GM10847 (cell line): ENCODE results near the gene FHOD3.

Source experiments
- POLR2A ChIP-seq: IDR thresholded peaks from 2 replicates; pipeline ENCODE4 v1.6.1; 2011; ENCODE audit not compliant: insufficient read length; ENCODE audit errors: extremely low read depth

The FHOD3 gene

GRCh38 chr18:36501100-36501499 is 203.6 kb downstream of the FHOD3 start:
- TF ChIP-seq POLR2A = no peak

DNA sequence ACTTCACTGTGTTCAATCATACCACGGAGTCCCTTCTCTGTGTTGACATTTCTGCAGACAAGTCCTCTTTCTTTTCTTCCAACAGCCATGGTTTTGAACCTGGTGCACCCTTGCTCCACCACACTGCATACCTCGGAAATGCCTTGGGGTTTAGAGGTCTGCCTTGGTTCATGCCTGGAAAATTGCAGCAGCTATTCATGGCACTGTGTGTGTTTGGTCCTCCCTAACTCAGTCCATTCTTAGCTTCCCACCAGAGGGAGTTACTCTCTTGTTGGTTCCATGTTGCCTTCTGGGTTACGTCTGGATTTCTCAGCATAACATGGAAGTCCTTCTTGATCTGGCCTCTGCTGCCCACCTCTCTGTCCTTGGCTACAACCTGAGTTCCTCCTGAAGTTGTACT is 206.0 kb downstream of the FHOD3 start:
- no peak for TF ChIP-seq POLR2A

- no peak for TF ChIP-seq POLR2A
These were observed 207.4 kb downstream of the FHOD3 start for GRCh38 chr18:36504928-36505327.

DNA sequence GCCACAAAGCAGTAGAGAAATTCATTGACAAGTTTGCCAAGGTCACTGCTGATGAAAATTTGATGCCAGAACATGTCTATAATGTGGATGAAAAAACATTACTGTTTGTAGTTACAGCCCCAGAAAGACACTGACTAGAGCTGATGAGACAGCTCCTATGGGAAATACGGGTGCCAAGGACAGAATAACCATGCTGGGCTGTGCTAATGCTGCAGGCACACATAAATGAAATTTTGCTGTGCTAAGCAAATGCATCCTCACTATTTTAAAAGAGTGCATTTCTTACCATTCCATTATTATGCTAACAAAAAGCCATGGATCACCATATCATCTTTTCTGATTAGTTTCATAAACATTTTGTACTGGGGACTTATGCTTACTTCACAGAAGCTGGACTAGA is 208.2 kb downstream of the FHOD3 start:
- TF ChIP-seq POLR2A = no peak

GRCh38 chr18:36509646-36510197 is 212.2 kb downstream of the FHOD3 start:
- no peak for TF ChIP-seq POLR2A

- no peak for TF ChIP-seq POLR2A
These were observed 214.4 kb downstream of the FHOD3 start for GRCh38 chr18:36511791-36512352.

GRCh38 chr18:36513556-36513955 is 216.0 kb downstream of the FHOD3 start:
- no peak for TF ChIP-seq POLR2A

DNA sequence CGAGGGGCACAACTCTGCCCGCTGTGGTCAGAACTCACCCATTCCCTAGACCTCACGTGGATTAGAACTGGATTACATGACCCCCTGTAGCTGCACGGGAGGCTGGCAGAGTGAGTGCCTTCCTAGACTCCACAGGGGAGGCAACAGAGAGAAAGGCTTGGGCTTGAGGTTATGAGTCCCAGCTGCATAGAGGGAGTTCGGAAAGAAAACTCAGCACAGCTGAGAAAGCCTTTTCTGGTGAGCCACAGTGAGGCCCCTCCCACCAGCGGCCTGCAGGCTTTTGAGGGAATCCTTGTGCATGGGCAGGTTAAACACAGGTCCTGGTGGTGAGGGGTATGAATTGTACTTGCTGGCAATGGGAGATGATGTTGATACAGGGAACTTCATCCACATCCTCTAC is 217.3 kb downstream of the FHOD3 start:
- TF ChIP-seq POLR2A = no peak

DNA sequence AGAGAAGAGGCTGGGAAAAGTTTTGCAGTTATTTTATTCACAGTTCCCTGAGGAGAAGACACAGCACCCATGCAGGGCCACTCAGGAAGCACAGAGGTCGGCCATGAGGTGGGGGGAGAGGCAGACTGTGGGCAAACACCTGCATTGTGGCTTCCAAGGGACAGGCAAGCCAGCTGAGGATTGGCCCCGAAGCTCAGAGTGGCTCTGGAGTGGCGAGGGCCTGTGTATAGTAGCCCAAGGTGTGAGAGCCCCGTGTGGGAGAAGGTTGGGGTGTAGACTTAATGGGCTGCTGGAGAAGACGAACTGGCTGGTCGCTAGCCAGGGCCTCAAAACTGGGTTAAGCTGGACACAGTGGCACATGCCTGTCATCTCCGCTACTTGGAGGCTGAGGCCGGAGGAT is 218.7 kb downstream of the FHOD3 start:
- TF ChIP-seq POLR2A = no peak

DNA sequence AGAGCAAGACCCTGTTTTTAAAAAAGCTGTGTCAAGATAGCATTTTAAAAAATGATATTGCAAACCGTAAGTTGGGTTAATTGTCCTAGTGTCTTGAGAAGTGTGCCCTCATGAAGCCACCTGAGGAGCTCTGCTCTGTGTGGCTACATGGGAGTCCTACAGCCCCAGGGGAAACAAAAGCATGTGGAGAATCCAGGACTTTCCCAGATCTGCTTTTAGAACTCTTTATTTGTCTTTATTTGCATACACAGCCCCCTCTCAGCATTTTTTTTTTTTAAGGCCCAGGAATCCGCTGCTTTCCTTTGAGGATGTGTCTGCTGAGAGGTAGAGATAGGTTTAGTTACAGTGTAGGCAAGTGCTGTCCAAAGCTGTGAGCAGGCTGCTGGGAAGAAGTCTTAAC is 219.2 kb downstream of the FHOD3 start:
- TF ChIP-seq POLR2A = no peak

DNA sequence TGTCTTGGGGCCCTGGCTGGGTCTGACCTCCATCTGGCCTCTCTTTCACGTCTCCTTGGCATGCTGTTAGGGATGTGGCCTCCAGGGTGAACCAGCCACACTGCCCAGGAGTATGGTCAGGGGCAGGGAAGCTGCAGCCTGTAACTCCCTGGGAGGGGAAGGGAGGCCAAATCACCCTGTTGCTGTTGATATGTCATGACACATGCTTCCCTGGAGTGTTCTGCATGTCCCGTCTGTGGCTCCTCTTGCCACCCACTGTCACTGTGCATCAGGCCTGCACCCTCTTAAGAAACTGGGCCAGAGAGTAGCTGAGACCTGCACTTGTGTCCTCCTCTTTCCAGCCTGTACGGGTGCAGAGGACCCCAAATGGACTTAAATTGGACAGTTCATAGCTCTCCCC is 221.3 kb downstream of the FHOD3 start:
- TF ChIP-seq POLR2A = no peak

DNA sequence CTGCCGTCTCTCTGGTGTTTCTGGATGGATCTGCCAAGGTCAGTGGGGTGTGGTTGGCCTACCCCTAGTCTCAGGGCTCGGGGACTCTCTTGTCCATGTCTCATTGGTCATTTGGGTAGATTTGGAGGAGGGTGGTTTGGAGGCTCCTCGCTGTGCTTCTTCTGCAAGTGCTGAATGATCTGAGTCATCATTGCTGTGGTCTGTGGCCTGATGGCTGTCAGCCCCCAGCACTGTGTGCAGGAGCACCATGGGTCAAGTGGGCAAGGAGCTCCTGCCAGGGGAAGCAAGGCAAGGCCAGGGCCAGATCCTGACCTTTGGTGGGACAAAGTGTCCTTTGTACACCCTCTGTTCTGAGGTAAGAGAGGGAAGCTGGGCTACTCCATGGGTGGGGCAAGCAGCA is 221.8 kb downstream of the FHOD3 start:
- TF ChIP-seq POLR2A = no peak

- no peak for TF ChIP-seq POLR2A
These were observed 225.0 kb downstream of the FHOD3 start for GRCh38 chr18:36522509-36522908.

DNA sequence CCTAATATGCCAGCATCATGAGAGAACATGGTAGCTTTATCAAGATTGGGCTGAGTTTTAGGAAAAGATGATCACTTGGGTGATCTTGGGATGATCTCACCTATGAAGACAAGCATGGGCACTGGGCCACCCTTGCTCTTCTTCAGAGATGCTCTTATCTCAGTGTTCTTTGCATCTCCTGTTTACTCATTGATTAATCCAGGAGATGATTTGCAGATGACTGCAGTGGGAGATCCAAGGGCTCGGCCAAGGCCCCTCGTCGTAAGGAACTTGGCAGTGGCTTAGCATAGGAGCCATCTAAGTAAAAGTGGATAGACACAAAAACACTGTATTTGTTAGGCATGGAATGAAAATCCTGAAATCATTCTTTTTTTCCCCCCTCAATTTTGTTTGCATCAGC is 228.4 kb downstream of the FHOD3 start:
- TF ChIP-seq POLR2A = no peak

DNA sequence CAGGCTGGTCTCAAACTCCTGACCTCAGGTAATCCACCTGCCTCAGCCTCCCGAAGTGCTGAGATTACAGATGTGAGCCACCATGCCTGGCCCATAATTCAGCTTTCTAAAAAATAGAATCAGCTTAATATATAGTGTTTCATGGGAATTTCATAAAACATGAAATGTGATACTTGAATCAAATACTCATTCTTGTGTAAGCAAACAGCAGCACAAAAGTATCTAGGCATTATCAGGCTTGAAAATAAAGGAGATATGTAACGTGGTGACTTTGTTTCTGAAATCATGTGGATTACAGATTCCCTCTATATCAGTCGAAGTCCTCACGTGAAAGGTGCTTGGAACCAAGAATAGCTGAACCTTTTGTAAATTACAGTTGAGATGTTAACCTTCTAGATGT is 229.1 kb downstream of the FHOD3 start:
- no peak for TF ChIP-seq POLR2A

DNA sequence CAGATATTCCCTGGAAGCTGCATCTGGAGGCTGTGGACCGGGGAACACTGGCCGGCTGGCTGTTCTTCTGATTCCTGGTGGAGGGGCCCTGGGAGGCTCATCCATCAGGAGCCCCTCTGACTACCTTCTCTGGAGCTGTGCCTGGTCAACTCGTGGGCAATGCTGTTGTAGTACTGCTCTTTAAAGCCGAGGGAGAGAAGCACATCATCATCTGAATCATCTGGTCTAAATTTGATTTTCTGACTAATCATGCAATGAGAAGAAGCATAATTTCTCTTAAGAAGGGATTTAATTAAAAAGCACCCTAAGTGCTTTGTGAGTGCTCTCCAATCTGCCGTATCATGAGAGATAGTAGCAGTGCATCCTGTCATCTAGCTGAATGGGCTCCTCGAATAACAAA is 229.5 kb downstream of the FHOD3 start:
- no peak for TF ChIP-seq POLR2A

- no peak for TF ChIP-seq POLR2A
These were observed 230.4 kb downstream of the FHOD3 start for GRCh38 chr18:36527740-36528455.

DNA sequence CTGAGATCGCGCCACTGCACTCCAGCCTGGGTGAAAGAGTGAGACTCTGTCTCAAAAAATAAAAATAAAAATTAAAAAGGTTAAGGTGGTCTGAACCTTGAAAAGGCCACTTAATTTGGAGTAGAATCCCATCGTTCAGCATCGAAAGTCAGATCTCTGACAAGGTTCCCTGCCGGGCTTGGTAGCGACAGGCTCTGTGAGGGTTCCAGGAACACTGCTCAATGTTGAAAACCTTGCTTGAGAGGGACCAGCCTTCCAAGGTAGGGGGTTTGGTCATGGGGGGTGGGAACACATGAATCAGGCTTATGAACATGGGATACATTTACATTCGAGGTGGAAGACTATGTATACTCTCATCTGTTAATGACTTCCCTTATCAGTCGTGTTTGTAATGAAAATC is 232.2 kb downstream of the FHOD3 start:
- no peak for TF ChIP-seq POLR2A
